Posterior cingulate gyrus (tissue), 11 donors: ENCODE results near the gene HOXA13.

Experiments used
- DNase-seq, 10 donors: peaks; one replicate each; pipeline versions ENCODE4 v3.0.0 to v3.0.0-alpha.2; 2020 to 2021; ENCODE audit warnings: mixed read lengths in 3 of 10
- intact Hi-C: fragments of 100-400 bp; cut with DNase I; formaldehyde crosslinking; loops from one replicate; pipeline ENCODE4 v1.15.1; 2023

The HOXA13 gene

GRCh38 chr7:27173956-27174873 is 25.7 kb downstream of the HOXA13 start, which contains the start of gene HOXA10:
TSS of gene HOXA10 (minus strand) at chr7:27174320. CDS start at chr7:27174306, 14 bp downstream.
- intact Hi-C loops = no loop called here

GRCh38 chr7:27173511-27173955 is 26.4 kb downstream of the HOXA13 start:
- intact Hi-C loops = no loop called here
- peak in 3 of 10 donors; percentile 41 to 78 (median 70) for DNase-seq

More at GRCh38 chr7:27173956-27174873, 25.7 kb downstream of the HOXA13 start, which contains the start of gene HOXA10:
- DNase-seq = peak in 4 of 10 donors; percentile 2 to 80 (median 64)

GRCh38 chr7:27172823-27173510 is 26.9 kb downstream of the HOXA13 start:
- DNase-seq = peak in 4 of 10 donors; percentile 4 to 75 (median 57)
- intact Hi-C loops = no loop called here

GRCh38 chr7:27172315-27172774 is 27.5 kb downstream of the HOXA13 start:
- DNase-seq = peak in 3 of 10 donors; percentile 27 to 51 (median 40)
- intact Hi-C loops = no loop called here

GRCh38 chr7:27171637-27172314 is 28.1 kb downstream of the HOXA13 start:
- peak in 4 of 10 donors; percentile 6 to 46 (median 21) for DNase-seq
- intact Hi-C loops = no loop called here

GRCh38 chr7:27171325-27171636 is 28.6 kb downstream of the HOXA13 start:
- intact Hi-C loops = no loop called here
- DNase-seq = peak in 4 of 10 donors; percentile 2 to 72 (median 53)

GRCh38 chr7:27170426-27171324 is 29.2 kb downstream of the HOXA13 start:
- no peak for DNase-seq
- intact Hi-C loops = no loop called here

GRCh38 chr7:27169658-27170425 is 30.0 kb downstream of the HOXA13 start:
- intact Hi-C loops = loop anchor here (10.0 kb wide), 1 partner anchor 1275 kb away; no protein-coding TSS in a partner anchor
- DNase-seq = peak in 3 of 10 donors; percentile 22 to 66 (median 29)

GRCh38 chr7:27168265-27168947 is 31.5 kb downstream of the HOXA13 start:
- intact Hi-C loops = loop anchor here (10.0 kb wide), 1 partner anchor 1274 kb away; no protein-coding TSS in a partner anchor
- DNase-seq = peak in 2 of 10 donors; percentile 58 to 74

GRCh38 chr7:27167916-27168264 is 32.0 kb downstream of the HOXA13 start:
- DNase-seq = no peak
- intact Hi-C loops = loop anchor here (10.0 kb wide), 1 partner anchor 1273 kb away; no protein-coding TSS in a partner anchor

- intact Hi-C loops = loop anchor here (10.0 kb wide), 1 partner anchor 1272 kb away; no protein-coding TSS in a partner anchor
Observed at GRCh38 chr7:27166531-27167505, 33.1 kb downstream of the HOXA13 start.

GRCh38 chr7:27165996-27166530 is 33.8 kb downstream of the HOXA13 start:
- intact Hi-C loops = loop anchor here (10.0 kb wide), 1 partner anchor 1271 kb away; no protein-coding TSS in a partner anchor
- DNase-seq = peak in 3 of 10 donors; percentile 31 to 72 (median 33)

More at GRCh38 chr7:27166531-27167505, 33.1 kb downstream of the HOXA13 start:
- DNase-seq = peak in 2 of 10 donors; percentile 41 to 65

- intact Hi-C loops = loop anchor here (10.0 kb wide), 1 partner anchor 1271 kb away; no protein-coding TSS in a partner anchor
- peak in 4 of 10 donors; percentile 19 to 61 (median 50) for DNase-seq
Observed at GRCh38 chr7:27165089-27165995, 34.5 kb downstream of the HOXA13 start, which contains the start of gene HOXA9. TSS of gene HOXA9 (minus strand) at chr7:27165537. CDS start at chr7:27165457, 80 bp downstream.

GRCh38 chr7:27164367-27165088 is 35.4 kb downstream of the HOXA13 start:
- intact Hi-C loops = loop anchor here (5.0 to 10.0 kb wide), 3 partner anchors 497 to 1270 kb away; no protein-coding TSS in a partner anchor
- DNase-seq = peak in 3 of 10 donors; percentile 47 to 77 (median 51)
